HepG2 (cell line): ENCODE data around the gene DDI2. TPM values are rescaled to one million over a fixed set of nuclear protein-coding genes. Genes with fewer than 3 reads are reported as not detected.
A peak's percentile ranks its signal among the peaks of the same experiment; 100 is the strongest.

Experiments used
- AFF4 ChIP-seq: sonication (generic); formaldehyde crosslinking; IDR thresholded peaks from 2 replicates; pipeline ENCODE4 v1.4.0; 2020; ENCODE audit warnings: missing genetic modification reagents
- CEBPG ChIP-seq: IDR thresholded peaks from 2 replicates; pipeline ENCODE4 v1.6.1; 2016
- GATAD2A ChIP-seq: IDR thresholded peaks from 2 replicates; pipeline ENCODE4 v1.6.1; 2016
- HMGXB4 ChIP-seq, 2 experiments: sonication (generic) in 1 of 2; formaldehyde crosslinking in 1 of 2; IDR thresholded peaks; 2 replicates each; pipeline versions ENCODE4 v1.4.0 to v1.6.1; 2018 to 2020; ENCODE audit warnings: missing genetic modification reagents in 2 of 2, borderline replicate concordance in 1 of 2, low read depth in 1 of 2, mild to moderate bottlenecking in 1 of 2, missing biosample characterization in 1 of 2
- RFXANK ChIP-seq: IDR thresholded peaks from 2 replicates; pipeline ENCODE4 v1.6.1; 2016
- RXRB ChIP-seq: IDR thresholded peaks from 2 replicates; pipeline ENCODE4 v1.6.1; 2016; ENCODE audit warnings: borderline replicate concordance, missing genetic modification reagents, missing compliant biosample characterization
- XBP1 ChIP-seq: sonication (generic); formaldehyde crosslinking; IDR thresholded peaks from 2 replicates; pipeline ENCODE4 v1.5.0; 2020; ENCODE audit warnings: missing genetic modification reagents
- ZFP1 ChIP-seq: IDR thresholded peaks from 2 replicates; pipeline ENCODE4 v1.6.1; 2016
- ZNF280B ChIP-seq: sonication (generic); formaldehyde crosslinking; IDR thresholded peaks from 2 replicates; pipeline ENCODE4 v1.5.0; 2020; ENCODE audit warnings: missing genetic modification reagents, mild to moderate bottlenecking, borderline replicate concordance
- ZNF367 ChIP-seq: sonication (generic); formaldehyde crosslinking; IDR thresholded peaks from 2 replicates; pipeline ENCODE4 v1.4.0; 2020; ENCODE audit warnings: missing genetic modification reagents, borderline replicate concordance
- ZNF383 ChIP-seq: sonication (generic); formaldehyde crosslinking; IDR thresholded peaks from 2 replicates; pipeline ENCODE4 v1.4.0; 2020; ENCODE audit warnings: missing genetic modification reagents, mild to moderate bottlenecking, borderline replicate concordance
- ZNF503 ChIP-seq: sonication (generic); formaldehyde crosslinking; IDR thresholded peaks from 2 replicates; pipeline ENCODE4 v1.4.0; 2020; ENCODE audit warnings: missing genetic modification reagents
- ZNF580 ChIP-seq: IDR thresholded peaks from 2 replicates; pipeline ENCODE4 v1.6.1; 2016; ENCODE audit warnings: low read depth, borderline replicate concordance
- ZNF710 ChIP-seq: sonication (generic); formaldehyde crosslinking; IDR thresholded peaks from 2 replicates; pipeline ENCODE4 v1.5.0; 2020; ENCODE audit warnings: mild to moderate bottlenecking, missing genetic modification reagents, borderline replicate concordance
- ZSCAN21 ChIP-seq: sonication (generic); formaldehyde crosslinking; IDR thresholded peaks from 2 replicates; pipeline ENCODE4 v1.8.0; 2022; ENCODE audit warnings: mild to moderate bottlenecking, missing genetic modification reagents, moderate library complexity, borderline replicate concordance
- polyA plus RNA-seq, 8 experiments: library from polyadenylated mRNA; depleted of rRNA in 3 of 8; stranded (reverse) in 7 of 8; unstranded in 1 of 8; fragments of >200 nt; fragmentation: Illumina TruSeq in 4 of 8; extraction: Trizol in 4 of 8; gene quantifications; 2 replicates each; pipeline versions ENCODE4 v1.2.1 to v1.2.3, GENCODE V29; 2011 to 2016; ENCODE audit warnings: low read depth in 4 of 8, missing spikeins in 1 of 8, mixed read lengths in 1 of 8; ENCODE audit not compliant: insufficient read depth in 1 of 8
- total RNA-seq, 5 experiments: library from RNA; depleted of rRNA; stranded (reverse); fragments of >200 nt; fragmentation: Illumina TruSeq; extraction: Trizol; gene quantifications; 2 replicates each; pipeline ENCODE4 v1.2.3, GENCODE V29; 2016; ENCODE audit warnings: low read depth in 1 of 5

DDI2 gene
- total and polyA plus RNA-seq, 2 of the 13 experiments (the other 11 are each of a cell fraction or from before 2014, with no cell fraction given), result 8.5 to 25.7 TPM

GRCh38 chr1:15610167-15610566 is 7.1 kb upstream of the DDI2 start (continued):
- TF ChIP-seq ZNF580 (CRISPR knock-in tag) (no peak), ZFP1 (no peak), AFF4 (CRISPR knock-in tag) (no peak), HMGXB4 (CRISPR knock-in tag; IDR thresholded peaks at IDR 0.05; ENCODE audit: borderline replicate concordance in 1 of 2, low read depth in 1 of 2) (peak in 1 of 2 experiments; percentile 29; a peak in 1 of 4 replicates), CEBPG (CRISPR knock-in tag) (peak; percentile 29; the same call in 1 of the 2 replicates), ZSCAN21 (CRISPR knock-in tag) (no peak), ZNF367 (CRISPR knock-in tag) (no peak), ZNF503 (CRISPR knock-in tag) (no peak), RXRB (peak; percentile 70; the same call in 1 of the 2 replicates), ZNF280B (no peak), ZNF383 (CRISPR knock-in tag) (no peak), XBP1 (CRISPR knock-in tag) (no peak), RFXANK (CRISPR knock-in tag) (no peak), ZNF710 (CRISPR knock-in tag) (no peak), GATAD2A (peak; percentile 76; the same call in 1 of the 2 replicates)
